ENCODE results near the gene ZNF14.
"Not testable (repeated sequence)": the region's sequence is repeated elsewhere in the genome, so short reads cannot be mapped to it uniquely, and the experiment has no call there.

The ZNF14 gene

GRCh38 chr19:19679176-19680073 lies 53.5 kb downstream of the ZNF14 start:
- H3K4me1 Mint-ChIP-seq = peaks cover 7% of the 10 kb centered on the region
- DNase-seq = no peak
- no peak for ATAC-seq
- H3K27me3 Mint-ChIP-seq = no peaks in the 10 kb centered on the region
- no peak overlapping the region for H3K4me3 Mint-ChIP-seq
- H3K27ac Mint-ChIP-seq = no peak overlapping the region
- peaks cover 42 to 70% of the 10 kb centered on the region in 2 donors for H3K9me3 Mint-ChIP-seq

- H3K4me3 Mint-ChIP-seq = peak overlapping the region in 1 of 2 donors; percentile 22
- H3K27me3 Mint-ChIP-seq = no peaks in the 10 kb centered on the region
- DNase-seq = no peak
- H3K9me3 Mint-ChIP-seq = peaks cover 37 to 52% of the 10 kb centered on the region in 2 donors
- ATAC-seq = no peak
- peak overlapping the region in 1 of 2 donors; percentile 64 for H3K27ac Mint-ChIP-seq
- peaks cover 7% of the 10 kb centered on the region for H3K4me1 Mint-ChIP-seq
Observed at GRCh38 chr19:19677579-19677978, 55.3 kb downstream of the ZNF14 start.

- Mint-ChIP-seq H3K27me3 (no peaks in the 10 kb centered on the region), H3K9me3 (peaks cover 30 to 36% of the 10 kb centered on the region in 2 donors), H3K4me3 (no peak overlapping the region), H3K4me1 (peaks cover 21% of the 10 kb centered on the region), H3K27ac (peak overlapping the region in 1 of 2 donors; percentile 93)
- ATAC-seq = no peak
- DNase-seq = no peak
Observed at GRCh38 chr19:19674315-19674714, 58.6 kb downstream of the ZNF14 start.

GRCh38 chr19:19672816-19673215 lies 60.1 kb downstream of the ZNF14 start:
- DNase-seq (no peak), ATAC-seq (no peak)
- Mint-ChIP-seq H3K27ac (peak overlapping the region in 1 of 2 donors; percentile 27), H3K4me1 (peaks cover 25% of the 10 kb centered on the region), H3K9me3 (peaks cover 21 to 23% of the 10 kb centered on the region in 2 donors), H3K27me3 (no peaks in the 10 kb centered on the region), H3K4me3 (peak overlapping the region in 1 of 2 donors; percentile 18)

GRCh38 chr19:19670070-19670551 lies 62.8 kb downstream of the ZNF14 start:
- no peaks in the 10 kb centered on the region for H3K27me3 Mint-ChIP-seq
- peaks cover 0 to under 1% of the 10 kb centered on the region in 2 donors for H3K9me3 Mint-ChIP-seq
- DNase-seq (no peak), ATAC-seq (no peak)
- peak overlapping the region; percentile 95 to 97 for H3K4me3 Mint-ChIP-seq
- peak overlapping the region; percentile 97 to 100 for H3K27ac Mint-ChIP-seq
- H3K4me1 Mint-ChIP-seq = peaks cover 29% of the 10 kb centered on the region

- H3K4me1 Mint-ChIP-seq = peaks cover 29% of the 10 kb centered on the region
- H3K27ac Mint-ChIP-seq = peak within 1 kb of the TSS; percentile 98 to 100
- peak within 1 kb of the TSS; percentile 95 to 97 for H3K4me3 Mint-ChIP-seq
- H3K9me3 Mint-ChIP-seq = no peaks in the 10 kb centered on the region
- ATAC-seq (peak; percentile 86), DNase-seq (peak; percentile 98 to 99)
- no peaks in the 10 kb centered on the region for H3K27me3 Mint-ChIP-seq
Observed at GRCh38 chr19:19668230-19669012, 64.5 kb downstream of the ZNF14 start, which contains the start of gene ZNF101. Gene ZNF101 (plus strand): TSS chr19:19668839. CDS start chr19:19668964, 125 bp downstream.

GRCh38 chr19:19665420-19665948 lies 67.4 kb downstream of the ZNF14 start:
- not testable (repeated sequence) for DNase-seq, H3K27me3 Mint-ChIP-seq, H3K9me3 Mint-ChIP-seq, ATAC-seq
- H3K27ac Mint-ChIP-seq = peak overlapping the region in 1 of 2 donors; percentile 71
- peaks cover 49% of the 10 kb centered on the region for H3K4me1 Mint-ChIP-seq
- H3K4me3 Mint-ChIP-seq = peak overlapping the region in 1 of 2 donors; percentile 39

GRCh38 chr19:19663256-19664120 lies 69.4 kb downstream of the ZNF14 start, which contains the start of gene ATP13A1:
Gene ATP13A1 (minus strand): TSS chr19:19663676. CDS start chr19:19663666, 10 bp downstream.
- H3K9me3 Mint-ChIP-seq = no peaks in the 10 kb centered on the region
- H3K27me3 Mint-ChIP-seq = no peaks in the 10 kb centered on the region
- H3K27ac Mint-ChIP-seq = peak within 1 kb of the TSS; percentile 96 to 97
- H3K4me1 Mint-ChIP-seq = peaks cover 47% of the 10 kb centered on the region
- DNase-seq (peak; percentile 96 to 98), ATAC-seq (peak; percentile 84)
- H3K4me3 Mint-ChIP-seq = peak within 1 kb of the TSS; percentile 95 to 98

GRCh38 chr19:19662871-19663255 lies 70.0 kb downstream of the ZNF14 start:
- no peaks in the 10 kb centered on the region for H3K9me3 Mint-ChIP-seq
- H3K4me3 Mint-ChIP-seq = peak overlapping the region; percentile 95 to 98
- peaks cover 43% of the 10 kb centered on the region for H3K4me1 Mint-ChIP-seq
- DNase-seq (no peak), ATAC-seq (no peak)
- H3K27ac Mint-ChIP-seq = peak overlapping the region; percentile 92 to 97
- H3K27me3 Mint-ChIP-seq = no peaks in the 10 kb centered on the region

GRCh38 chr19:19662344-19662743 lies 70.6 kb downstream of the ZNF14 start:
- peak overlapping the region; percentile 95 to 98 for H3K4me3 Mint-ChIP-seq
- DNase-seq (no peak), ATAC-seq (no peak)
- H3K9me3 Mint-ChIP-seq = no peaks in the 10 kb centered on the region
- H3K4me1 Mint-ChIP-seq = peaks cover 38% of the 10 kb centered on the region
- no peaks in the 10 kb centered on the region for H3K27me3 Mint-ChIP-seq
- H3K27ac Mint-ChIP-seq = peak overlapping the region; percentile 92 to 97

- Mint-ChIP-seq H3K9me3 (no peaks in the 10 kb centered on the region), H3K27ac (peak overlapping the region; percentile 92 to 97), H3K4me3 (peak overlapping the region; percentile 95 to 98), H3K27me3 (no peaks in the 10 kb centered on the region), H3K4me1 (peaks cover 39% of the 10 kb centered on the region)
- DNase-seq (peak in 1 of 2 donors; percentile 51), ATAC-seq (peak; percentile 4)
Observed at GRCh38 chr19:19661675-19662251, 71.1 kb downstream of the ZNF14 start.

- H3K4me1 Mint-ChIP-seq = peaks cover 39% of the 10 kb centered on the region
- no peaks in the 10 kb centered on the region for H3K9me3 Mint-ChIP-seq
- DNase-seq = no peak
- H3K27ac Mint-ChIP-seq = peak overlapping the region; percentile 71 to 92
- H3K27me3 Mint-ChIP-seq = no peaks in the 10 kb centered on the region
- ATAC-seq = no peak
- peak overlapping the region; percentile 95 to 98 for H3K4me3 Mint-ChIP-seq
Observed at GRCh38 chr19:19661141-19661674, 71.7 kb downstream of the ZNF14 start.
